ENCODE measurements around the gene CRYBB3.
"Not testable (repeated sequence)": the region's sequence is repeated elsewhere in the genome, so short reads cannot be mapped to it uniquely, and the experiment has no call there.

The CRYBB3 gene

DNA sequence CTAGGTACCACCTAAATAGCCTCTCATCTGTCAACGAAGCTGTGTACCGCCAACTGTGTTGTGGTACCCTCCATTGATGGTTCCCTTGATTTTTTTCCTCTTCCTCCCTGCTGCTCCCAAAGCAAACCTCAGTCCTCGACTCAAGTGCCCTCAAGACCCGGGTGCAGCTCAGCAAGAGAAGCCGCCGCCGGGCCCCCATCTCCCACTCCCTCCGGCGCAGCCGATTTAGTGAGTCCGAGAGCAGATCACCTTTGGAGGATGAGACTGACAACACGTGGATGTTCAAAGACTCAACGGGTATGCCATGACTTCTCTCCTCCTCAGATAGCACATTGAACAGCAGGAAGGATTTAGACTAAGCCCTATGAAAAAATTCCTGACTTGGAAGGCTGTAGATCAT lies 22.4 kb upstream of the CRYBB3 start:
- no peak for FAIRE-seq
- no peak for DNase-seq (ENCODE audit: insufficient read length)
- TF ChIP-seq POLR2AphosphoS5 (IDR thresholded peaks at IDR 0.05; ENCODE audit: low read depth, low read length) (no peak), TAF1 (IDR thresholded peaks at IDR 0.05; ENCODE audit: borderline replicate concordance, low read depth, low read length) (no peak), POLR2A (IDR thresholded peaks at IDR 0.05; ENCODE audit: low read depth, low read length) (no peak)

DNA sequence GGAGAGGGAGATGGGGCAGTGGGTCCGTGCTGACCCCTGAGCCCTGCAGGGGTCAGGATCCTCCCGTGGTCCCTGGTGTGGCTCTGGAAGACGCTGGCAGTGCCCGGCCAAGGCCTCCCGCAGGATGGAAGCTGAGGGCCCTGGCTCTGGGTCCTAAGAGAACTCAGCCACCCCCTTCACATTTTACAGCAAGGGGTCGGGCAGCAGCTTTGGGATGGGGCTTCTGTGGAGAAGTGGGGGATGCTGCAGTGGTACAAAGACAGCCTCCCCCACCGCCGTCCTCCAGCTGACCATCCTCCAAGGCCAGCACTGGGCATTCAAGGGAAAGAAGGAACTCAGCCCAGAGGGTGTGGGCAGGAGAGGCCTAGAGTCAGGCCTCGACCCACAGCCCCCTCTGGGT lies 21.8 kb upstream of the CRYBB3 start:
- TF ChIP-seq POLR2A (IDR thresholded peaks at IDR 0.05; ENCODE audit: low read depth, low read length) (no peak), POLR2AphosphoS5 (IDR thresholded peaks at IDR 0.05; ENCODE audit: low read depth, low read length) (no peak), TAF1 (IDR thresholded peaks at IDR 0.05; ENCODE audit: borderline replicate concordance, low read depth, low read length) (no peak)
- DNase-seq (ENCODE audit: insufficient read length) (no peak), FAIRE-seq (no peak)

DNA sequence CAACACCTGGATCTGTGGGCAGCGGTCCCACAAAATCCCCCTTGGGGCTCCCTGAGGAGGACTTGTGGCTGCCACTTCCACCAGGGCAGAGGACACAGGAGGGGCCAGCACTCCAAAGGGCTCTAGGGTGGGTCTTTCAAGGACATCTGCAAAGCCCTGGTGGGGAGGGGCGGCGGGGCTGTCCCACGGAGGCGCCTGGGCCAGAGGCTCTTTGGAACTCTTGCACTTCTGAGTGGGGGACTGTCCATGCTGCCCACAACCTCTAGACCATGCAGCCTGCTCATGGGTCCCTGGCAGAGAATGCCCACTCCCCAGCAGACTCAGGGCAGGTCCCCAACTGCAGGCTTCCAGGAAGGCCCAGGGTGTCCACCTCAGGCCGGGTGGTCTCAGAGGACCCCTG lies 21.3 kb upstream of the CRYBB3 start:
- FAIRE-seq; DNase-seq (ENCODE audit: insufficient read length): not testable (repeated sequence)

DNA sequence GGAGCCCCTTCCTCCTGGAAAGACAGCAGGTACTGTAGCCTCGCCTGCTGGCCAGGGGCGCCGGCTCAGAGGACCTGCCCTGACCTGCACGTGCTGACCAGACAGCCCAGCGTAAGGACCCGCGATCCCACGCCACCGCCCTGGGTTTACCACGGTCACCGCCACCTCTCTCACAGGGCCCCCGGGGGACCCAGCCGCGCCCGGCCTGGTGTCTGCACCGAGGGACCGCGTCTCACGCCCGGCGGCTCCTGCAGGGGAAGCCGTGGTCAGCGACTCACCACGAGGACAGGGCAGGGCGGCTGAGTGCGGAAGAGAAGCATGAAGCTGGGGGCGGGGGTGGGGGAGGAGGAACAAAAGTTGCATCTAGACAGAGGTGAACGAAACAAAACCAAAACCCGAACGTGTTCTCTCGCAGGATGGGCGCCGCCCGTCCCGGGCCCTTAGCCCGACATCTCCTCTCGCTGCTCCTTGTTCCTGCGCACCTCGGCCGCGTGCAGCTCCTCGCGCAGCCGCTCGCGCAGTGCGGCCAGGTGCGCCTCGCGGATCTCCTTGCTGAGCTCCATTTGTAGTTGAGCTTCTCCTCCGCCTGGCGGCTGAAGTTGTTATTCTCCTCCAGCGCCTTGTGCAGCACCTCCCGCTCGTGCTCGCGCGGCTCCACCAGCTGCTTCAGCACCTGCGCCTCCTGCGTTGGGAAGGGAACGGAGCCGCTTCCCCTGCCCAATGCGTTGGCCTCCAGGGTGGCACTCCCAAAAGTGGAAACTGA lies 20.6 kb upstream of the CRYBB3 start:
- not testable (repeated sequence) for DNase-seq (ENCODE audit: insufficient read length)
- FAIRE-seq, result peak; percentile 72

DNA sequence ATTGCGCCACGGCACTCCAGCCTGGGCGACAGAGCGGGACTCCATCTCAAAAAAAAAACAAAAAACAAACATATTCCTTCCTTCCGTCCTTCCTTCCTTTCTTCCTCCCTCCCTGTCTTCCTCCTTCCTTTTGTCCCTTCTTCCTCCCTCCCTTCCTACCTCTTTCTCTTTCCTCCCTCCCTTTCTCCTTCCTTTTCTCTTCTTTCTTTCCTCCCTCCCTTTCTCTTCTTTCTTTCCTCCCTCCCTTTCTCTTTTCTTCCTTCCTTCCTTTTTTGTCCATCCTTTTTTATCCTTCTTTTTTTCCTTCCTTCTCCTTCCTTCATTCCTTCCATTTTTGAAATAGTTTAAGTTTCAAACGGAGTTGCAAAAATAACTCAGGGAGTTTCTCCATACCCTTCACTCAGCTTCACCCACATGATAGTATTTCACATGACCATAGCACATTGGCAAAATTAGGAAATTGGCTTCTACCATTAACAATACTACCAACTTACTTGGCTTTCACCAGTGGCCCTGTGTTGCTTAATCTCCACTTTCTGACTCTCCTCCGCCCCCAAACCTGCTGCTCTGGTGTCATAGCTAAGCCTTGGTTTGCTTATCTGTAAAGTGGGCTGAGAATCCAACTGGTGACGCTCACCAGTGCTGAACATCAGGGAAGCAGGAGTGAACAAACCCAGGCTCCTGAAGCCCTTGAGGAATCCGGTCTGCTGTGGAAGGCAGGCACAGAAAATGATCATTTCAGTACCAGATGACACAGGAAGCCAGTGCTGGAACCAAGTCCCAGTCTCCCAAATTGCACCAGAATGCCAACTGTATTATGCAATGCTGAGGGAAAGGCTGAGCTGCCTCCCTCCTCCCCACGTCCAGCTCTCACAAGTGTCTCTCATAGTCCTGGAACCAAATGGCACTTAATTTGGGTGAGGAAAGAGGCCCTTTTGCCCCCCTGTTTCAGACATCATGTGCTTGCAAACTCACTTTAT lies 17.2 kb upstream of the CRYBB3 start:
- no peak for TF ChIP-seq POLR2AphosphoS5 (IDR thresholded peaks at IDR 0.05; ENCODE audit: low read depth, low read length)
- FAIRE-seq (no peak), DNase-seq (ENCODE audit: insufficient read length) (no peak)

DNA sequence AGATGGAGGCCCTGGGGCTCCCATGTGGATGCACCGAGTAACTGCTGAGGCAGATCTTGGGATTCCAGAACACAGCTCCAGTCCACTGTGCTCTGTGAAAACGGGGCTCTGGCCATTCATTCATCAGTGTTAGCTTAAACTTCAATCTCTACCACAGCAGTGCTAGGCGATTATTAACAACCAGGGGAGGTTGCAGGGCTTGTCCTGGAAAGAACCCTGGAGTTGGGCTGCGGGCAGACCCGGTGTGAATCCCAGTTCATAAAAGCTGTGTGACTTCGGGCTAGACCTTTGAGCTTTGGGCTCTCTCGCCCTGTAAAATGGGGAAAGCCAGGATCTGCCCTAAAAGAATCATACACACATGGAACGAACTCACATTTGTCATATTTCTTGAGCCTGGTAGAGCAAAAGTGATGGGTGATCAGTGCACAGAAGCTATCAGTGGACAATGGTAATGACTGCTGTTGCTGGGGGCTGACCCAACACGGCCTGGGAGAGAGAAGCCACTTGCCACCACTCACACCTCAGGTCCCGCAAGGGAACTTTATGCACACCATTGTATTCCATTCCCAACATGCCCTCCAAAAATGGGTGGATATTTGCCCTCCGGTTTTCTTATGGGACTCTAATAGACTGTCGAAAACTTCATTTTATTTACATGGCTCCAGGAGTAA lies 15.6 kb upstream of the CRYBB3 start:
- DNase-seq (ENCODE audit: insufficient read length) (no peak), FAIRE-seq (no peak)
- TF ChIP-seq TAF1 (IDR thresholded peaks at IDR 0.05; ENCODE audit: borderline replicate concordance, low read depth, low read length) (no peak), POLR2AphosphoS5 (IDR thresholded peaks at IDR 0.05; ENCODE audit: low read depth, low read length) (no peak), POLR2A (IDR thresholded peaks at IDR 0.05; ENCODE audit: low read depth, low read length) (no peak)

DNA sequence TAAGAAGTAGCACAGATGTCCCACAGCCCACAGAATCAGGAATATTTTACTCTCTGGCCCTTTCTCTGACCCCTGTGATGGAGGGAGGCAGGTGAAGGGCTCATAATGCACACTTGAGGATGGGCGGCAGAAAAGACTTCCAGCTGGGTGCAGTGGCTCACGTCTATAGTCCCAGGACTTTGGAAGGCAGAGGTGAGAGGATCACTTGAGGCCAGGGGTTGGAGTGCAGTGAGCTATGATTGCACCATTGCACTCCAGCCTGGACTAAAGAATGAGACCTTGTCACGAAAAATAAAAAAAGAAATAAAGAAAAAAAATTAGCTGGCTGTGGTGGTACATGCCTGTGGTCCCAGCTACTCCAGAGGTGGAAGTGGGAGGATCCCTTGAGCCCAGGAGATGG lies 13.5 kb upstream of the CRYBB3 start:
- no peak for TF ChIP-seq TAF1 (IDR thresholded peaks at IDR 0.05; ENCODE audit: borderline replicate concordance, low read depth, low read length)
- FAIRE-seq (no peak), DNase-seq (ENCODE audit: insufficient read length) (no peak)

DNA sequence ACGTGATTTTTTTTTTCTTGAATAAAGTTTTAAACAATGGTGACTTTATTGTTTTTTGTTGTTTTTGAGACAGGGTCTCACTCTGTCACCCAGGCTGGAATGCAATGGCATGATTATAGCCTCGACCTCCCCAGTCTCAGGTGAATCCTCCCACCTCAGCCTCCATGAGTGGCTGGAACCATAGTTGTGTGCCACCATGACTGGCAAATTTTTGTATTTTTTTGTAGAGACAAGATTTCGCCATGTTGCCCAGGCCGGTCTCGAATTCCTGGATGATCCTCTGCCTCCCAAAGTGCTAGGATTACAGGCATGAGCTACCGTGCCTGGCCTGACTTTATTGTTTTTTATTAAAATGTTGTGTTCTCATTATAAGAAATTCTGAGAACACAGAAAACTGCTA lies 12.2 kb upstream of the CRYBB3 start:
- FAIRE-seq (no peak), DNase-seq (ENCODE audit: insufficient read length) (no peak)
- TF ChIP-seq POLR2AphosphoS5 (IDR thresholded peaks at IDR 0.05; ENCODE audit: low read depth, low read length), result no peak
- no peak for TF ChIP-seq TAF1 (IDR thresholded peaks at IDR 0.05; ENCODE audit: borderline replicate concordance, low read depth, low read length)
- TF ChIP-seq POLR2A (IDR thresholded peaks at IDR 0.05; ENCODE audit: low read depth, low read length), result no peak

DNA sequence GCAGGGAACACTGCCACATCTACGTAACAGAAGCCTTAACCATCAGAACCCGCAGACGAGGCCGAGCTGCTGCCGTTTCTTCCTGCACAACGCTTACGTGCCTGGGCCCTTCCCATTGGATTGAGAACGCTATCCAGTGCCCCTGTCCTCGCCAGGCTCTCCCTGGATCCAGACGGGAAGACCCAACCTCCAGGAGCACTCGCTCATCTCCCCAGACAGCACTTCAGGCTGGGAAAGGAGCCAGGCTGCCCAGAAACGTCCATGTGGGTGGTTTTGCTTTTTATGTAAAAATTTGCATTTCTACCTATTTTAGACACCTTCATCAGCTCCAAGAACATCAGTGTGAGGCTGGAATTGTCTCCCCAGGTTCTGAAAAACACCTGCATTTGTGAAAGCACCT lies 7.3 kb upstream of the CRYBB3 start:
- no peak for FAIRE-seq
- TF ChIP-seq POLR2AphosphoS5 (IDR thresholded peaks at IDR 0.05; ENCODE audit: low read depth, low read length) (no peak), POLR2A (IDR thresholded peaks at IDR 0.05; ENCODE audit: low read depth, low read length) (no peak), TAF1 (IDR thresholded peaks at IDR 0.05; ENCODE audit: borderline replicate concordance, low read depth, low read length) (no peak)
- no peak for DNase-seq (ENCODE audit: insufficient read length)

DNA sequence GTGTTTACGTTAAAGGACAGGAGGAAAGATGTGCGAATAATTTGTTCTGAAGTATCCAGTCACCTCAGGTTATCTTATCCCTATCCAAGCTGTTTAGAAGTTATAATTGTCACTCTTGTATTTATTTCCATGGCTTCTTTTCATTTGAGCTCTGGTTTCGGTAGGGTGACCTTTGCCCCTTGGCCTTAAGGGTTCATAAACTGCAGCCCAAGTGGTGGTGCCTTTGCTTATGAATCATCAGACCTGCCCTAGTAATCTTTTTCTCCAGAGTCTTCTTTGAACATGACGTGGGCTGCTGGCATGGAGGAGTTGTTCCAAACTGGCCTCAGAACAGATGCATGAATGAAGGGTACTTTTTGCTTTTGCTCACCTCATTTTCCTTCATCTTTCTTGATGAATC lies 6.5 kb upstream of the CRYBB3 start:
- FAIRE-seq, result no peak

DNA sequence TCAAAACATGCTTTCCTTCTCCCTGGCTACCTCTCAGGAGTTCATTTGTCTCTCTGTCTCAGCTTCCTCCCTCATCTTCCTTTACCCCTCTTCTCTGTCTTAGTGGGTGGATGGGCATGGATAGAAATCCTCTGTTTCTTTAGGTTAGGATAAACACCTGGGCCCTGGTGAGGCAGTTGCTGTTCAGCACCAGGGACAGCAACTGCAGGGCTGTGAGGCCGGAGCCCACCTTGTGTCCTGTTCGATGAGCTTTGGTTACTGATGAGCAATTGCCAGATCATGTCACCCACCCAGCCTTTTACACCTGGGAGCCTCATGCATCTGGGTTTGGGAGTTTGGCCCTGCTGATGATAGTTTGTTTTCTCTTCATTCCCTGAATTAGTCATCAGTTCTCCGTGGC lies 6.1 kb upstream of the CRYBB3 start:
- DNase-seq (ENCODE audit: insufficient read length) (no peak), FAIRE-seq (no peak)
- TF ChIP-seq POLR2A (IDR thresholded peaks at IDR 0.05; ENCODE audit: low read depth, low read length) (no peak), TAF1 (IDR thresholded peaks at IDR 0.05; ENCODE audit: borderline replicate concordance, low read depth, low read length) (no peak), POLR2AphosphoS5 (IDR thresholded peaks at IDR 0.05; ENCODE audit: low read depth, low read length) (no peak)

More for the DNA sequence above, 6.5 kb upstream of the CRYBB3 start:
- TF ChIP-seq POLR2A (IDR thresholded peaks at IDR 0.05; ENCODE audit: low read depth, low read length), result no peak
- no peak for TF ChIP-seq POLR2AphosphoS5 (IDR thresholded peaks at IDR 0.05; ENCODE audit: low read depth, low read length)
- no peak for TF ChIP-seq TAF1 (IDR thresholded peaks at IDR 0.05; ENCODE audit: borderline replicate concordance, low read depth, low read length)
- no peak for DNase-seq (ENCODE audit: insufficient read length)

DNA sequence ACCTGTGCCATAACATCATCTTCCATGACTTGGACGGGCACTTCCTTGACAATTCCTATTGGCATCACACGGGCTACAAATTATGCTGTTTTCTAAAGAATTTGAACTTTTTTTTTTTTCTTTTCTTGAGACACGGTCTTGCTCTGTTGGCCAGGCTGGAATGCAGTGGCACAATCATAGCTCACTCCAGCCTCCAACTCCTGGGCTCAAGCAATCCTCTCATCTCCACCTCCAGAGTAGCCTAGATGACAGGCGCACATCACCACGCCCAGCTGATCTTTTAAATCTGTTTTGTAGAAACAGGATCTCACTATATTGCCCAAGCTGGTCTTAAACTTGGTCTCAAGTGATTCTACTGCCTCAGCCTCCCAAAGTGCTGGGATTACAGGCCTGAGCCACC lies 3.3 kb upstream of the CRYBB3 start:
- FAIRE-seq (no peak), DNase-seq (ENCODE audit: insufficient read length) (no peak)
- TF ChIP-seq POLR2A (IDR thresholded peaks at IDR 0.05; ENCODE audit: low read depth, low read length) (no peak), POLR2AphosphoS5 (IDR thresholded peaks at IDR 0.05; ENCODE audit: low read depth, low read length) (no peak), TAF1 (IDR thresholded peaks at IDR 0.05; ENCODE audit: borderline replicate concordance, low read depth, low read length) (no peak)
